Measurements from ENCODE around the gene NUP214.
"Not testable (repeated sequence)": the region's sequence is repeated elsewhere in the genome, so short reads cannot be mapped to it uniquely, and the experiment has no call there.

Gene NUP214

GRCh38 chr9:131097126-131097947 lies 28.0 kb upstream of the NUP214 start:
- DNase-seq: no peak

GRCh38 chr9:131097948-131098278 lies 27.5 kb upstream of the NUP214 start:
- DNase-seq: no peak

DNA sequence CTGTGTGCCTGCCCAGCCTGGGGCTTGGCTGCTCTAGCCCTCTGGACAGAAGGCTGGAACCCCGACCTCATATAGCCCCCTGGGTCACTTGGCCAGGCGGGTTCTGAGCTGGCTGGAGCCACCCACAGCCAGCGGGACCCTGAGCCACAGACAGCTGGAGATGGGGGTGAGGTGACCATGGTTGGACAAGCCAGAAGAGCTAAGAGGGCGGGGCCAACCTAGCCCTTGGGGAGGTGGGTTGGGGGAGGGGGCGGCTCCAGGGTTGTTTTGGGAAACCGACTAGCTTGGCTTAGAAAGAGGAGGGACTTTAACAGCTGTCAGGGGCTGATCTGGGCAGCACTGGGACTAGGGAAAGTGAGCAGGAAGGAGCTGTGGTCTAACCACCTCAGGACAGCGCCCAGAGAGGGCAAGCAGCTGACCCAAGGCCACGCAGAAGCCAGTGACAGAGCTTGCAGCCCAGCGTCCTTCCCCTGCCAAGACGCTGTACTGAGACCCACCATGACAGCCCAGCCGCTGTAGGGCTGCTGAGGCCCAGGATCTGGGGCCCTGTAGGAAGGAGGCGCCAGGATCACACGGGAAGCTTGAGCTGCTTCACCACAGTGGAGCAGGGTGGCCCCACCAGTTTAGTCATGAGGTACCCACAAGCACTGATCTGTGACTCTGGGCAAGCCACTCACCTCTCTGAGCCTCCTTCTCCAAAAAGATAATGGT lies 26.8 kb upstream of the NUP214 start:
- DNase-seq: no peak

GRCh38 chr9:131099102-131099606 lies 26.2 kb upstream of the NUP214 start:
- no peak for DNase-seq

GRCh38 chr9:131099845-131100244 lies 25.5 kb upstream of the NUP214 start:
- DNase-seq: not testable (repeated sequence)

GRCh38 chr9:131100445-131100844 lies 24.9 kb upstream of the NUP214 start:
- DNase-seq: no peak

- no peak for DNase-seq
These were observed 24.0 kb upstream of the NUP214 start for GRCh38 chr9:131101207-131101964.

DNA sequence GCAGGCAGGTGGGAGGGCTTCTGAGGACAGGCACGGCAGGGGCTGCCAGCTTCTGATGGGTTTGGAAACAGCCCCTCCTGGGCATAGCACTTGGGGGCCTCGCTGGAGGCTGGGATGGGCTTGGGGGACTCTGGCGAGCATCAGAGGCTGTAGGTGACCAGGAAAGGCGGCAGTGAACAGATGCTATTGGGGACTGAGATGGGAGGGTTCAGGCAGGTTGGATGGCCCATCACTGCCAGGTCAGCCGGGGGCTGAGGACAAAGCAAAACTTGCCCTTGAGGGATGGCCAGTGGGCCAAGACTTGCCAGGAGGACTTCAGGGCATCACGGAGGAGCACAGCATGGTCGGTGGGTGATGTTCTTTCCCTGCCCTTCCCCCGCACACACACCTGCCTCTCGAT lies 22.4 kb upstream of the NUP214 start:
- no peak for DNase-seq

DNA sequence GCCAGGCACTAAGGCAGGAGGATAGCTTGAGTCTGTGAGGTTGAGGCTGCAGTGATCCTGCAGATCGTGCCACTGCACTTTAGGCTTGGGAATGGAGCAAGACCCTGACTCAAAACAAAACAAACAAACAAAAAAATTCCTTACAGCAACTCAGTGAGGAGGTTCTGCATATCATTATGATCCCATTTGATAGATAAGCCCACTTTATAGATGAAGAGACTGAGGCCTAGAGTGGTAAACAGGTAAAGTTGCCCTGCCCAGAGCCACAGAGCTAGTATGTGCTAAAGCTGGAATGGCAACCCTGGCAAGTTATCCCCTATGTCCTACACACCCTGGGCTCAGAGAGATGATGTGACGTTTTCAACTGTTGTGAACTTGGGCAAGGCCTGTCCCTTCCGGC lies 21.9 kb upstream of the NUP214 start:
- no peak for DNase-seq

- DNase-seq: no peak
These were observed 21.2 kb upstream of the NUP214 start for GRCh38 chr9:131104016-131104740.

- no peak for DNase-seq
These were observed 19.4 kb upstream of the NUP214 start for GRCh38 chr9:131105952-131106351.

DNA sequence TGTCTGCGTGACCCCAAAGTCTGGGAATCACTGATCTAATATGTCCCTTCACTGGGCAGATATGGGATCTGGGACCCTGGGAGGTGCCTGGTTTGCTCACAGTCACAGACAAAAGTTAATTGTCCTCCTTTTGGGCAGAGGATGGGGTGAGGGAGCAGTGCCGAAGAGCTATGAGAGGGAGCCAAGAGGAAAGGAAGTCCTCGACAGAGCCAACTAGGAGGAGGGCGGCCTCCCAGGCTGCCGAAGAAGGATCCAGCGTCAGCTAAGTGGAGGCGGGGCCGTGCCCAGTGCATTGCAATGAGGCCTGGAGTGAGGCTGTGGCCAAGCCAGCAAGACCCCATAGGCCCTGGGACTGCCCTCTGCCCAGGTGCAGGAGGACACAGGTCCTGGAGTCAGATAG lies 17.6 kb upstream of the NUP214 start:
- DNase-seq: no peak

DNA sequence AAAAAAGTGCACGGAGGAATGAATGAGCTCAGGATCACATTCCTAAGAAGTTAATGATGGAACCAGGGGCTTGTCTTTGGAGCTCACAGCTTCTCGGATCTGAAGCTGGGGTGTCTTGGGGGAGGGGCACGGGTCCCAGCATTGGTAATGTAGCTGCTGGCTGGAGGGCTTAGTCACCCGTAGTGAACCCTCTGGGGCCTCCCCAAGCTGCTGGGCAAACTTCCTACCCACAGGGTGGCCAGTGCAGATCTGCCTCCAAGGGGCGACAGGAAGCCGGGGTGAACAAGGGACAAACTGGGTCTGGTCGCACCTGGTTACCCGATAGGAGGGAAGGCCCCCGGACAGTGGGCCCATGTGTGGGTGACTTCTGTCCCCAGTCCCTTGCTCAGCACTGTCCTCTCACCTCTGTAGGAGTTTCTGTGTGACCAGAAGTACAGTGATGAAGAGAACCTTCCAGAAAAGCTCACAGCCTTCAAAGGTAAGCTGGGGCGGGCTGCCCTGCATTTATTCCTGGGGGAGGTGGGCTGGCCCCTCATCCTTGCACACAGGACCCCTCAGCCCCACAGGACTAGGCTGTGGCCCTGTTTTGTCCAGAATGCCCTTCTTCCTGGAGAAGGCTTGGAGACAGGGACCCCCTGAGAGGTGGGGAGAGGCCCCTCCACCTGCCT lies 14.1 kb upstream of the NUP214 start:
- no peak for DNase-seq

DNA sequence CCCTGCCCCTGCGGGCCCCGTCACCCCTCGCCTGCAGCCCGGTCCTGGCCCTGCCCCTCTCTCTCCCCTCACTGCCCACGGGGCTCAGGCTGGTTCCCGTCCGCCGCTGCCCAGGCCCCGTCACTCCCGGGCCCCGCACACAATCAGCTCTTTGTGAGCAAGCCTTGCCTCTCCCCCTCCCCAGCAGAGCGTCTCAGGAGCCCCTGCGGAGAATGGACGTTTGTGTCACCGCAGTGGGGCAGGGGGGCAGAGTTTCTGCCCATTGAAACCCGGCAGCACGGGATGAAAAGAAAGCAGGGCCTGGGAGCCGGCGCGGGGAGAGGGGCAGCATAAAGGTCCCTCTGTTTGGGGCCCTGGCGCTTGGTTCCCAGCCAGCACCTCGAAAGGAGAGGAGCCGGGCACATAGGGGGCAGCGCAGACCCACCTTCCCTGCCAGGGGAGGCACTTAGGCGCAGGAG lies 13.5 kb upstream of the NUP214 start:
- DNase-seq: no peak

DNA sequence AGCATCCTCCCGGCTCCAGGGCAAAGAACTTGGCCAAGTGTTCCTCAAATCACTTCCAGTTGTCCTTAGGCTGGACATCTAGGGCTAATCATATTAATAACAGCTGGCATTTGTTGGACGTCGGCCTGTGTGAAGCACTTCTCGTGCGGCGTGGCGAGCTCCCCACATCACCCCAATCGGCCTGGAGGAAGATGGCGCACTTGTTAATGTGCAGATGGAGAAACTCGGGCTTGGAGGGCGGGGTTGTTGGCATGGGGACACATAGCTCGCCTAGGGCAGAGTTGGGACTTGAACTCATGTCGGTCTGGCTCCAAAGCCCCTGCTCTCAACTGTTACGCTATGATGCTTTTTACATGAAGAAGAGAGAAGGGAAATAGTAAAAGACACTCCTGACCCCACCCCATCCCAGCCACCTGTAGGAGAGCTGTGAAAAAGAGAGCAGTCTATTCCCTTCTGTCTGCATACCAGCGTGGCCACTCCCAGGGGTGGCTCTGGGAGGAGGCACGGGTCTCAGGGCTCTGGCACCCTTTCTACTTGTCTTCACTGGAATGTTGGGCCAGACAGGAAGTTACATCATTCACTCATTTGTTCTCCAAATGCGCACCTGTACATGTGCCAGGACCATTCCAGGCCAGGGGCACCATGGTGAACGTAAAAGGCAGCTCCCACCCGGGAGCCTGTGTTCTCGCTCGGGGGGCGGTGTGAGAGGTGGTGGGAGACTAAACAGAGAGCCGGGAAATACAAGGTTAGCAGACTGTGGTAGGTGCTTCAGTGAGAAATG lies 12.8 kb upstream of the NUP214 start:
- no peak for DNase-seq

GRCh38 chr9:131113655-131114054 lies 11.7 kb upstream of the NUP214 start:
- DNase-seq: no peak

GRCh38 chr9:131114084-131114535 lies 11.3 kb upstream of the NUP214 start:
- DNase-seq: no peak

DNA sequence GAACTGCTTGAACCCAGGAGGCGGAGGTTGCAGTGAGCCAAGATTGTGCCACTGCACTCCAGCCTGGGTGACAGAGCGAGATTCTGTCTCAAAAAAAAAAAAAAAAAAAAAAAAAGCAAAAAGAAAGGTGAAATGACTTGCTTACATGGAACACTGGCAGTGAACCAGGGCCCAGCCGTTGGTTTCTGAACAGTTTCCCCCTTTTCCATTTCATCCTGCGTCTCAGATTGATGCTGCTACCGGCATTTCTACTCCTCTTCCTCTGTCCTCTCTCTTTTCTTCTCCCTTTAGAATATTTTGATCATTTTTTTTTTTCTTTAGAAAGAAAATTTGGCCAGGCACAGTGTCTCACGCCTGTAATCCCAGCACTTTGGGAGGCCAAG lies 10.0 kb upstream of the NUP214 start:
- not testable (repeated sequence) for DNase-seq

- no peak for DNase-seq
These were observed 8.9 kb upstream of the NUP214 start for GRCh38 chr9:131116281-131117120.

- no peak for DNase-seq
These were observed 8.1 kb upstream of the NUP214 start for GRCh38 chr9:131117121-131117761.
